Smooth muscle cell (in vitro differentiated cells): ENCODE results near the gene ENTR1. TPM values are rescaled to one million over a fixed set of nuclear protein-coding genes. Genes with fewer than 3 reads are reported as not detected.

ENCODE experiments used
- DNase-seq: peaks from one replicate; lab custom pipeline; 2025; ENCODE audit not compliant: unreplicated experiment; lab: John Stamatoyannopoulos, UW
- H2AFZ ChIP-seq: fragments of 200-600 bp; sonication (generic); 2 replicates; pipeline ENCODE4 v1.6.0; 2016; ENCODE audit warnings: antibody characterized with exemption, low read depth, mild to moderate bottlenecking
- H3F3A ChIP-seq: fragments of 200-600 bp; sonication (generic); 2 replicates; pipeline ENCODE4 v1.6.0; 2017; ENCODE audit warnings: antibody characterized with exemption, low read depth
- H3K27ac ChIP-seq: fragments of 200-600 bp; sonication (generic); 2 replicates; pipeline ENCODE4 v1.5.1; 2016; ENCODE audit warnings: low read depth, mild to moderate bottlenecking
- H3K27me3 ChIP-seq: fragments of 200-600 bp; sonication (generic); 2 replicates; pipeline ENCODE4 v1.6.1; 2016; ENCODE audit warnings: low read depth, mild to moderate bottlenecking
- H3K36me3 ChIP-seq: fragments of 200-600 bp; sonication (generic); 2 replicates; pipeline ENCODE4 v1.5.1; 2016; ENCODE audit warnings: low read depth
- H3K4me1 ChIP-seq: fragments of 200-600 bp; sonication (generic); 2 replicates; pipeline ENCODE4 v1.5.1; 2016; ENCODE audit warnings: low read depth
- H3K4me2 ChIP-seq: fragments of 200-600 bp; sonication (generic); 2 replicates; pipeline ENCODE4 v1.6.0; 2016; ENCODE audit warnings: mild to moderate bottlenecking
- H3K4me3 ChIP-seq: fragments of 200-600 bp; sonication (generic); 2 replicates; pipeline ENCODE4 v1.5.1; 2016; ENCODE audit warnings: mild to moderate bottlenecking
- H3K79me2 ChIP-seq: fragments of 200-600 bp; sonication (generic); 2 replicates; pipeline ENCODE4 v1.6.0; 2016; ENCODE audit warnings: low read depth, mild to moderate bottlenecking
- H3K9ac ChIP-seq: fragments of 200-600 bp; sonication (generic); 2 replicates; pipeline ENCODE4 v1.6.0; 2016; ENCODE audit warnings: low read depth
- H3K9me3 ChIP-seq: fragments of 200-600 bp; sonication (generic); replicated peaks from 2 replicates; pipeline ENCODE4 v1.5.1; 2016; ENCODE audit warnings: low read depth
- H4K20me1 ChIP-seq: fragments of 200-600 bp; sonication (generic); 2 replicates; pipeline ENCODE4 v1.6.0; 2016; ENCODE audit warnings: low read depth
- WGBS: methylation state at CpG from one replicate; pipeline ENCODE4 v1.1.7; 2016; ENCODE audit warnings: low lambda C conversion rate; 5-methylcytosine and 5-hydroxymethylcytosine counted together
- polyA plus RNA-seq: library from polyadenylated mRNA; unstranded; fragments of >200 nt; fragmentation: Nextera tagmentation; extraction: Ambion mirVana; gene quantifications from 2 replicates; pipeline ENCODE4 v1.2.1, GENCODE V29; 2016
- total RNA-seq: library from RNA; depleted of rRNA; stranded (reverse); fragments of >200 nt; gene quantifications from 2 replicates; pipeline ENCODE4 v1.2.3, GENCODE V29; 2014
- TF ChIP-seq, protein P1 (sequence below): fragments of 200-600 bp; sonication (generic); IDR thresholded peaks from 2 replicates; pipeline ENCODE4 v1.5.1; 2017; ENCODE audit warnings: borderline replicate concordance, mild to moderate bottlenecking, antibody characterized with exemption; ENCODE audit not compliant: insufficient read depth, poor library complexity, severe bottlenecking

The ENTR1 gene
- total and polyA plus RNA-seq, 2 experiments from 2014 or later = 25.4 to 28.9 TPM

DNA sequence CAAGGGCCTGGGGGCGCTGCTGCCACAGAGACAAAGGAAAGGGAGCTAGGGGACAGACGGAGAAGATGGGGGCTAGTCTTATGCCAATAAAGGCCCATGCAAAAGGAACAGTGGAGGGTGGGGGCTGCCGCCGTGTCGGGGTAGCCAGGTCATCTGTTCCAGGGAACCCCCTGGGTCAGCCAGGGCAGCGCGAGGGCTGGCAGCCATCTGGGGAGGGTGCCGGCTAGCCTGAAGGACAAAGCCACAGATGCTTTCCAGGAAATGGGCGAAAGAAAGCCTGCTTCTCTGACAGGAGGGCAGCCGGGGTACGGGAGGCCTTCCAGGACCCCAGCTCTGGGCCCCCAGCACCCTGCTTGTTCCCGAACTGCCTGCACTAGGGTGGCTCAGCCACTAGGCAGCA is 35.3 kb downstream of the ENTR1 start:
- no peak overlapping the region for H3K27ac ChIP-seq
- H4K20me1 ChIP-seq = no peaks in the 10 kb centered on the region
- H3F3A ChIP-seq = no peaks in the 10 kb centered on the region
- WGBS = 95% methylated on average over 12 of the region's 12 CpGs
- H3K4me3 ChIP-seq = no peak overlapping the region
- peaks cover 12% of the 10 kb centered on the region for H3K4me1 ChIP-seq
- H3K9me3 ChIP-seq = no peaks in the 10 kb centered on the region
- DNase-seq = no peak
- no peaks in the 10 kb centered on the region for H3K79me2 ChIP-seq
- H3K36me3 ChIP-seq = no peaks in the 10 kb centered on the region
- H2AFZ ChIP-seq = no peak overlapping the region
- H3K27me3 ChIP-seq = no peaks in the 10 kb centered on the region
- no peak overlapping the region for H3K4me2 ChIP-seq
- TF ChIP-seq, protein P1, sequence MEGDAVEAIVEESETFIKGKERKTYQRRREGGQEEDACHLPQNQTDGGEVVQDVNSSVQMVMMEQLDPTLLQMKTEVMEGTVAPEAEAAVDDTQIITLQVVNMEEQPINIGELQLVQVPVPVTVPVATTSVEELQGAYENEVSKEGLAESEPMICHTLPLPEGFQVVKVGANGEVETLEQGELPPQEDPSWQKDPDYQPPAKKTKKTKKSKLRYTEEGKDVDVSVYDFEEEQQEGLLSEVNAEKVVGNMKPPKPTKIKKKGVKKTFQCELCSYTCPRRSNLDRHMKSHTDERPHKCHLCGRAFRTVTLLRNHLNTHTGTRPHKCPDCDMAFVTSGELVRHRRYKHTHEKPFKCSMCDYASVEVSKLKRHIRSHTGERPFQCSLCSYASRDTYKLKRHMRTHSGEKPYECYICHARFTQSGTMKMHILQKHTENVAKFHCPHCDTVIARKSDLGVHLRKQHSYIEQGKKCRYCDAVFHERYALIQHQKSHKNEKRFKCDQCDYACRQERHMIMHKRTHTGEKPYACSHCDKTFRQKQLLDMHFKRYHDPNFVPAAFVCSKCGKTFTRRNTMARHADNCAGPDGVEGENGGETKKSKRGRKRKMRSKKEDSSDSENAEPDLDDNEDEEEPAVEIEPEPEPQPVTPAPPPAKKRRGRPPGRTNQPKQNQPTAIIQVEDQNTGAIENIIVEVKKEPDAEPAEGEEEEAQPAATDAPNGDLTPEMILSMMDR = no peak
- H3K9ac ChIP-seq = no peak overlapping the region

DNA sequence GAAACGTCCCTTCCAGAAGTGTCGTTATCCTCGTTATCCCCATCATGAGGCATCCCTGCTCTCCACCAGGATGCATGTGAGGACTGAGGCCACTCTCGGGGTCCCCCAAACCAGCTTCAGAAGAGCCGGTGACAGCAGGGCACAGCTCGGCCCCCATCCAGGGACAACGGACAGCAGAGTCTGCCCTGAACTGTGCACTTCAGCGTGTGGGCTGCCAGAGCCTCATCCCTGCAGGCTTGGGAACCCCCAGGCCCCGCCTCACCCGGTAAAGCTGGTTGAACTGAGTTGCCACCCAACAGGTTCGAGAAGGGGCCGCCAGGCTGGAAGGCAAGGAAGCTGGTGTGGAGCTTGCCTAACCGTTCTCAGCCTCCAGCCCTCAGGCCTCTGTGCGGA is 36.2 kb downstream of the ENTR1 start:
- H3K4me1 ChIP-seq = peaks cover 12% of the 10 kb centered on the region
- H4K20me1 ChIP-seq = no peaks in the 10 kb centered on the region
- no peak overlapping the region for H3K27ac ChIP-seq
- H3K79me2 ChIP-seq = no peaks in the 10 kb centered on the region
- no peaks in the 10 kb centered on the region for H3K36me3 ChIP-seq
- no peaks in the 10 kb centered on the region for H3K27me3 ChIP-seq
- TF ChIP-seq, protein P1 = no peak
- no peaks in the 10 kb centered on the region for H3K9me3 ChIP-seq
- no peak overlapping the region for H3K9ac ChIP-seq
- no peak overlapping the region for H2AFZ ChIP-seq
- no peak for DNase-seq
- H3F3A ChIP-seq = no peaks in the 10 kb centered on the region
- no peak overlapping the region for H3K4me2 ChIP-seq
- no peak overlapping the region for H3K4me3 ChIP-seq
- 93% methylated on average over 14 of the region's 14 CpGs for WGBS

DNA sequence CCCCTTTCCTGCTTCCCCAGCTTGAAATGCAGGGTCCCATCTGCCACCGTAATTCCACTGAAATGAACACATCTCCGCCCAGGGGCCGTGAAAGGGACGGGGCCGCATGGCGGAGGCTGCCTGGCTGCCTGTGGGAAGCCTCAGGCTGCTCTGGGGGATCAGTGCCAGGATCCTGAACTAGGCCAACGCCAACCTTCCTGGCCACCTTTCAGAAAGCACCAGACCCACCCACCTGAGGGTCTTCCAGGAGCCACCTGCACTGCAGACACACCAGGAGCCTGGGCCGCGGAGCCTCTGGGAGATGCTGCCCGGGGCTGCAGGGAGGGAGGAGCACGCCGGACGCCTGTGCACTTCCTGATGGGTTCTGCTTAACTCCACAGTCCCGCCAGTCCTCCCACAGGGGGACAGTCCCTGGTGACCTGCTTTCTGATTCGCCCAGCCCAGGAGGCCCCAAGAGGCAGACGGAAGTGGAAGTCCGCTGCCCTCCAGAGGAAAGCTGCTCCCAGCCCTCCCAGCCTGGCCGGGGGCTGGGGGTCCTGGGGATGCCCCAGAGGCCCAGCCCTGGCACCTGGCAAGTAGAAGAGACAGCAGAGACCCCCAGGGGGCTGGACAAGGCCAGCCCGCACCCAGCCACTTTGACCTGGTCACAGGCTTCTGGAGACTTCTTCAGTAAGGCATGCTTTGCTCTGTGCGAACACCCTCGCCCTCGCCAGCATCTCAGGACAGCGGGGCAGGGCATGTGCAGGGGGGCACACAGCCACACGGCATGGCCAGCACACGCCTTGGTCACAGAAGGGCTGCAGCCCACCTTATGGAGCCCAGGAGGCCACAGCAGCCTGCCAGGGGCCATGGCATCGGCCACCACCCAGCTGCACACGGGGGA is 36.9 kb downstream of the ENTR1 start, which contains the start of gene CARD9:
Gene CARD9 (minus strand): TSS at position 370 of the 883 bp plus-strand sequence. CDS start 1,591 bp downstream, outside the sequence.
- Histone ChIP-seq H3K27ac (no peak within 1 kb of the TSS), H3K4me3 (no peak within 1 kb of the TSS), H3F3A (no peaks in the 10 kb centered on the region), H3K9me3 (no peaks in the 10 kb centered on the region), H3K36me3 (no peaks in the 10 kb centered on the region), H3K79me2 (no peaks in the 10 kb centered on the region), H2AFZ (no peak within 1 kb of the TSS), H3K4me2 (peak within 1 kb of the TSS; percentile 60), H3K4me1 (peaks cover 12% of the 10 kb centered on the region), H4K20me1 (no peaks in the 10 kb centered on the region), H3K27me3 (no peaks in the 10 kb centered on the region), H3K9ac (no peak within 1 kb of the TSS)
- DNase-seq = no peak
- TF ChIP-seq, protein P1 = no peak
- 81% methylated on average over 27 of the region's 27 CpGs for WGBS
